HL-60/S4 treated with retinoic acid at 250 ng/mL for 4 days and 3 days (cell line): Measurements from ENCODE around the gene SPINT1.

ENCODE experiments used
- in situ Hi-C: fragments of 300-500 bp; cut with MboI; formaldehyde crosslinking; loops from 2 replicates; pipeline ENCODE4 v1.7.0; 2022; ENCODE audit warnings: low sequenced_read_pairs

The SPINT1 gene

GRCh38 chr15:40843885-40844695 lies at the start of gene SPINT1:
SPINT1 (plus strand) TSS chr15:40844048; CDS start chr15:40844555, 507 bp downstream.
- in situ Hi-C loops = no loop called here

DNA sequence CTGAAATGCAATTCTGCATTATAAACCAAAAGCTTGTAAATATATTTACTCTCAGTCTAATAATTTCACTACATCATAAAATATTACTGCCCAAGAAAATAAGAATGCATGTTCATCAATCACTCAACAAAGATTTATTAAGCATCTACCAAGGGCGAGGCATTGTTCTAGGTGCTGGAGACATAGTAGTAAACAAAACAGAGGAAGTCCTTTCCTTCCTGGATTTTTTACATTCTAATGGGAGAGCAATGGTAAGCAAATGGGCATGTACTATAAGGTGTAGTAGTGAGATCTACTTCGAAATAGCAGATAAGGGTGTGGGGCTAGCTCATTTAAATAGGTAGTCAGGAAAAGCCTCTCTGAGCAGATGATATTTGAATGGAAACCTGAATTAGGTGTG lies 47.8 kb upstream of the SPINT1 start:
- in situ Hi-C loops = no loop called here

GRCh38 chr15:40796512-40796911 lies 47.3 kb upstream of the SPINT1 start:
- in situ Hi-C loops = no loop called here

- in situ Hi-C loops = no loop called here
Observed at GRCh38 chr15:40799523-40799922, 44.3 kb upstream of the SPINT1 start.

- in situ Hi-C loops = no loop called here
Observed at GRCh38 chr15:40803076-40803475, 40.8 kb upstream of the SPINT1 start.

- in situ Hi-C loops = no loop called here
Observed at GRCh38 chr15:40803688-40804087, 40.2 kb upstream of the SPINT1 start.

- in situ Hi-C loops = no loop called here
Observed at GRCh38 chr15:40806672-40807027, 37.2 kb upstream of the SPINT1 start.

- in situ Hi-C loops = no loop called here
Observed at GRCh38 chr15:40807028-40807887, 36.6 kb upstream of the SPINT1 start, which contains the start of the genes DNAJC17 and ZFYVE19. DNAJC17 (minus strand) TSS chr15:40807473; CDS start chr15:40807446, 27 bp downstream. ZFYVE19 (plus strand) TSS chr15:40807089; CDS start chr15:40807590, 501 bp downstream.

DNA sequence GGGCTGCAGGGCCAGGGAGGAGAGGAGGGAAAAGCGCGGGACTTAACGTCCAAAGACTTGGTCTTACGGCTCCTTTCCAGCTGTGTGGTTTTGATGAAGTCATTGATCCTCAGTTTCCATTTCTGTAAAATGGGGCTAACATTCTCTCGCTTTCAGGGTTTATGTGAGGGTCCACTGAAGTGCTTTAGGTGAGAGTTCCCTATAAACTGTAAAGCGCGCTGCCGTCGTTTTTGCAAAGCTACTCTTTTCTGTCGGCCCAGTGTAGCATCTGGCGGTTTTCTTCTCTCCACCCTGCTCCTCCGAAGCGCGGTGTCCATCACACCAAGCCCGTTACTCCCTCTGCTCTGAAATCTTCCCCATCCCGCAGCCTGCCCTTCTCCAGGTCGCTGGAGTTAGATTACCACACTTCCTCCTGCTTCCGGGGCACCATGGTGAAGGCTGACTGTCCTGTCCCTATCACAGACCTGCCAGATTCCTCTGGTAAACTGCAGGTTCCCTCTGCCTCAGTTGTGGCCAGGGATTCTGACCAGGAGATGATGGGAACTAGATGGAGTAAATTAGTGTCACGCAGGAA lies 35.9 kb upstream of the SPINT1 start:
- in situ Hi-C loops = no loop called here

DNA sequence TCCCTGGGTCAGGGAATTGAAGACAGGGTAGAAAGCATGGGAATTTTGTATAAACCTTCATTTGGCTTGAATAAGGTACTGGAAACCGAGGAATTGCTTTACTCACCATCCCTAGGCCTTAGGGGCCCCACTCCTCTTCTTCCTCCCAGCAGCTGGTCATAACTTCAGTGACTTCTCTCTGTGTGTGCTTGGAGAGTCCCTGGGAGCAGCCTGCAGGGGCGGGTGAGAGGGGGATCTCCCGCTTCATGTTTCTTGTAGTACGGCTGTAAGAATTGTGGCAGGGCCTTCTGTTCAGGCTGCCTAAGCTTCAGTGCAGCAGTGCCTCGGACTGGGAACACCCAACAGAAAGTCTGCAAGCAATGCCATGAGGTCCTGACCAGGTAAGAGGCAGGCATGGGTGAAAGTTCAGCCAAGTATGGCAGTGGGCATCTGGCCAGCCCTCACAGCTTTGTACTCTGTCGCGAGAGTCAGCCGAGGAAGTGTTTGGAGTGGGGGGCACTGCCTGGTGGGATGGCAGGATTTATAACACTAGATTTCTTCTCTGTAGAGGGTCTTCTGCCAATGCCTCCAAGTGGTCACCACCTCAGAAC lies 34.9 kb upstream of the SPINT1 start:
- in situ Hi-C loops = no loop called here

- in situ Hi-C loops = no loop called here
Observed at GRCh38 chr15:40812721-40813425, 31.0 kb upstream of the SPINT1 start.

DNA sequence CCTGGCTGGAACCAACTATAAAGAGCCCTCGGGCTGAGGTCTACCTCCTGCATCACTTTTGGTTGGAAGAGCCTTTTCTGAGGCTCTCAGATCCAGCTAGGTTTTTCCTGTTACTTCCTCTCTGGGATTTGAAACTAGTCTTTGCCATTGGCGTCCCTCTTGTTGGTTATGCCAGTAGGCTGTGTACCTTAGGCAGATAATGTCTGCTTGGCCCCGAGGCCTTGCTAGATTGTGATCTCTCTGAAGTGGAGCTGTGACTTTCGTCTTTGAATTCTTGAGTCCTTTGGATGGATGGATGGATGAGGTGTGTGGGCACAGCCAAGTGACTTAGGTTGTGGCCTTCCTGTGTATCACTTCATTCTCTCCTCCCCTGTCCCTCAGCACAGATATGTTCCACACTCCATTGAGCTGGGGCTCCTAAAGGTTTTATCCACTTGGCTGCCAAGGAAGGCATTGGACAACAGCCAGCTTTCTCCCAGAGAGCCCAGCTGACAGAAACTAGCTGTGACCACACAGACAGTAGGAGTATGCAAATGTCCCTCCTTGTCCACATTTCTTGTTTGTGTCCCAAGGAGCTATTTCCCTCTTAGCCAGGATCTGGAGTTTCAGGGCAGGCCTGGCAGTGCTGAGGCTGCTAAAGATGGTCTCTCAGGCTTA lies 28.7 kb upstream of the SPINT1 start:
- in situ Hi-C loops = no loop called here

GRCh38 chr15:40819048-40819447 lies 24.8 kb upstream of the SPINT1 start:
- in situ Hi-C loops = no loop called here

DNA sequence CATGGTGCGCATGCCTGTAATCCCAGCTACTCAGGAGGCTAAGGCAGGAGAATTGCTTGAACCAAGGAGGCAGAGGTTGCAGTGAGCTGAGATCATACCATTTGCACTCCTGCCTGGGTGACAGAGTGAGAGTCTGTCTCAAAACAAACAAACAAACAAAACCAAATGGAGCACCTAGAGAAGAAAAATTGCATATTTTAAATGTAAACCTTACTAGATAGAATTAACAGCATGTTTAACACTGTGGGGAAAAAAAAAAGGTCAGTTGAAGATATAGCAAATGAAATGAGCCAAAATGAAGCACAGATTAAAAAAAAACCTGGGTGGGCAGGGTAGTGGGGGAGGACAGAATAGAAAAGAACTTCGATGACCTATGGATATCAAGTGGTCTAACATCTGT lies 22.7 kb upstream of the SPINT1 start:
- in situ Hi-C loops = no loop called here

GRCh38 chr15:40823572-40824343 lies 20.1 kb upstream of the SPINT1 start:
- in situ Hi-C loops = no loop called here

DNA sequence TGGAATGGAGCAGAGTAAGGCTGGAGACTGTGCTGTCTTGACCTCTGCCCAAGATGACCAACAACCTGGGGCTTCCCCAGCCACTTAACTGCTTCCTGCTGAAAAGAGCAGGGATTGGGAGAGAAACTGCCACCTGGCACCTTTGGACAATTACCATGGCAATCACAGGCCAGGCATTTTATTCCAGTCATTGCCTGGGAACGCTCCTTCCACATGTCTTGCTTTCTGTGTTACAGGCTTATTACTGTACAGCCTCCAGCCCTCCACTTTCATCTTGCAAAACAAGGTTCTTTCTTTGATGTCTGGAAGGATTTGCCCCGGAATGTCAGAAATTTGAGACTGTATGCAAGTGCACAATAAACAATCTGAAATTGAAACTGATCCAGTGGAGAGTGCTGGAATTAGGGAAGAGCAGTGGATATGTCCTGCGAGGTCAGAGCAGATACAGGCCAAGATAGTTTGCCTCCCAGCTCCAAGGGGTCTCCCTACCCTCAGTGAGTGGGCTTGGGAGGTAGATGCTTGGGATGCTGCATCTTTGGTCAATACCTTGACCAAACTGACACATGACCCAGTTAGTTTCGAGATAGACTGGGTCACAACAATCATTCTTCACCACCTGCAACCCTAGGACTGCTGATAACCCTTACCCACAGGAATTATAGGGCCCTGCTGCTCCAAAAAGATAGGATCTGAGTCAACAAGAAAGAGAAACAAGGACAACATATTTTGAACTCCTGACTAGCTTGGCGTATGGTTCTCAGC lies 18.0 kb upstream of the SPINT1 start:
- in situ Hi-C loops = no loop called here

DNA sequence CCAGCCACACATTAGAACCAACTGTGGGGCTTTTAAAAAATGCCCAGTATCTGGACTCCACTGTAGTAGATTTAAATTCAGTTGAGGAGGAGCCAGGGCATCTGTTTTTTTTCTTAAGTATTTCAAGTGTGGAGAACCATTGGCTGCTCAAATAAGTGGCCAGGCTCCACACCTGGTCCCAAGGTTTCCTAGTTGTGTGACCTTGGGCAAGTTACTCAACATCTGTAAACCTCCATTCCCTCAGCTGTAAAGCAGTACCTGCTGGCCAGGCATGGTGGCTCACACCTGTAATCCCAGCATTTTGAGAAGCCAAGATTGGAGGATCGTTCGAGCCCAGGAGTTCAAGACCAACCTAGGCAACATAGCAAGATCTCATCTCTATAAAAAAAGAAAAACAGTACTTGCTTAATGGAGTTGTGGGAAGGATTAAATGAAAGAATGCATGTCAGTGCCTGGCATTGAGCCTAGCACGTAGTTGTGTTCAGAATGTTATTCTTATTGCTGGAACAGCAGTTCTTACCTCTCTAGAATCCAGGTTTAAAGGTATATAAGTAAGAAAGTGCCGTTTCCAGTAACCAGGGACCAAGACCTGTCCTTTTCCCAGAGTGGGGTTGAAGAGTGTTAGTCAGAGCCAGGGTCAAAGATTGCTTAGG lies 17.3 kb upstream of the SPINT1 start:
- in situ Hi-C loops = no loop called here

- in situ Hi-C loops = no loop called here
Observed at GRCh38 chr15:40828447-40829036, 15.3 kb upstream of the SPINT1 start, which contains the start of gene PPP1R14D. PPP1R14D (minus strand) TSS chr15:40828708; CDS start chr15:40828641, 67 bp downstream.
